GM10266 (cell line): ENCODE measurements around the gene CDK15.

Experiments
- DNase-seq: peaks from one replicate; pipeline ENCODE4 v3.0.0; 2012; ENCODE audit errors: extremely low spot score
- TF ChIP-seq, protein P1 (sequence below): IDR thresholded peaks from 2 replicates; pipeline ENCODE4 v1.5.1; 2012; ENCODE audit warnings: mild to moderate bottlenecking, low read depth; ENCODE audit not compliant: control insufficient read depth, insufficient read depth; ENCODE audit errors: missing control alignments

The CDK15 gene

GRCh38 chr2:201883606-201884369 is 77.5 kb downstream of the CDK15 start:
- DNase-seq: no peak
- TF ChIP-seq, protein P1, sequence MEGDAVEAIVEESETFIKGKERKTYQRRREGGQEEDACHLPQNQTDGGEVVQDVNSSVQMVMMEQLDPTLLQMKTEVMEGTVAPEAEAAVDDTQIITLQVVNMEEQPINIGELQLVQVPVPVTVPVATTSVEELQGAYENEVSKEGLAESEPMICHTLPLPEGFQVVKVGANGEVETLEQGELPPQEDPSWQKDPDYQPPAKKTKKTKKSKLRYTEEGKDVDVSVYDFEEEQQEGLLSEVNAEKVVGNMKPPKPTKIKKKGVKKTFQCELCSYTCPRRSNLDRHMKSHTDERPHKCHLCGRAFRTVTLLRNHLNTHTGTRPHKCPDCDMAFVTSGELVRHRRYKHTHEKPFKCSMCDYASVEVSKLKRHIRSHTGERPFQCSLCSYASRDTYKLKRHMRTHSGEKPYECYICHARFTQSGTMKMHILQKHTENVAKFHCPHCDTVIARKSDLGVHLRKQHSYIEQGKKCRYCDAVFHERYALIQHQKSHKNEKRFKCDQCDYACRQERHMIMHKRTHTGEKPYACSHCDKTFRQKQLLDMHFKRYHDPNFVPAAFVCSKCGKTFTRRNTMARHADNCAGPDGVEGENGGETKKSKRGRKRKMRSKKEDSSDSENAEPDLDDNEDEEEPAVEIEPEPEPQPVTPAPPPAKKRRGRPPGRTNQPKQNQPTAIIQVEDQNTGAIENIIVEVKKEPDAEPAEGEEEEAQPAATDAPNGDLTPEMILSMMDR: no peak

GRCh38 chr2:201886504-201886903 is 80.2 kb downstream of the CDK15 start:
- DNase-seq: no peak
- TF ChIP-seq, protein P1: no peak

DNA sequence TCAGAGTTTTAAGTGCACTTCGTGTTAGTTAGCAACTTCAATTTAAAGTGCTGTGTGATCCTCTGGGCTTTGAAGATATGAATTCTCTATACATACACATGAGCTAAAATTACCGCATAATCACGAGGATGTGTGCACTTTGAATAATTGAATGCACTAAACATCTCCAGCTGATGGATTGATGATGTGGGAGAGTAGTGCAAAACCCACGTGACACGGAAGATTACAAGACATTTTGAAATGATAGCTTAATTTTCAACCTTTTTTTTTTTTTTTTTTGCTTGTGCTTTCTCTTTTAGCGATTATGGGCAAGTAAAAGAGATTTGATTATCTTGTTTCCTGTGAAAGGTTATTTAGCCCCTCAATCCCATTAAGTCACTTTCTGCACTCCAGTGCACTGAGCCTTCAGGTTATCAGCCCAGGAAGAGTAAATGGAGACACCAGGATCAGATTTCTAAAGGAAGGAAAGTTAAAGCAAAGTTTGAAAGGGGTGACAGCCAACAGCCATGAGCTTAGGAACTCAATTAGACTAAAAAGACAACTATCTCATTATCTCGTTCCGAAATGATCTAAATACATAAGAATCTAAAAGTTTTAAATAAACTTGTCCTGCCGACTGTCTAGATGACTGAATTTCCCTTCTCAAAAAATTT is 81.6 kb downstream of the CDK15 start:
- TF ChIP-seq, protein P1: no peak
- DNase-seq: no peak

DNA sequence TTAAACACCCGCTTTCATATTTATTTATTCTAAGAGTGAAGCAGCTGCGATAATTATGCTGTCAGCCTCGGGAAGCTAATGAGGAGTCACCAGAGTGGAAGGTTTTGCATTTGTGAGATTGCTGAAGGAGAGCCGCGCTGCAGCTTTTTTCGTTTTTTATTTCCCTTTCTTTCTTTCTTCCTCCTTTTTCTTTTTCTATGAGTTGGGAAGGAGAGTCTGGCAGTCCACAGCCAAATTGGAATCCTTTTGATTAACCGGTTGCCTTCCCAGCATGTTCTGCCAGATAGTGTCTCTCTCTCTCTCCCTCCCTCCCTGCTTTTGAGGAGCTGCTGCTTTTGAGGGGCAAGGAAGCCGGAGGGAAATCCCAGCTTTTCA is 82.1 kb downstream of the CDK15 start:
- TF ChIP-seq, protein P1: no peak
- no peak for DNase-seq

- TF ChIP-seq, protein P1: no peak
- DNase-seq: no peak
Observed at GRCh38 chr2:201890453-201890852, 84.1 kb downstream of the CDK15 start.

GRCh38 chr2:201891676-201892075 is 85.3 kb downstream of the CDK15 start:
- no peak for DNase-seq
- TF ChIP-seq, protein P1: no peak

DNA sequence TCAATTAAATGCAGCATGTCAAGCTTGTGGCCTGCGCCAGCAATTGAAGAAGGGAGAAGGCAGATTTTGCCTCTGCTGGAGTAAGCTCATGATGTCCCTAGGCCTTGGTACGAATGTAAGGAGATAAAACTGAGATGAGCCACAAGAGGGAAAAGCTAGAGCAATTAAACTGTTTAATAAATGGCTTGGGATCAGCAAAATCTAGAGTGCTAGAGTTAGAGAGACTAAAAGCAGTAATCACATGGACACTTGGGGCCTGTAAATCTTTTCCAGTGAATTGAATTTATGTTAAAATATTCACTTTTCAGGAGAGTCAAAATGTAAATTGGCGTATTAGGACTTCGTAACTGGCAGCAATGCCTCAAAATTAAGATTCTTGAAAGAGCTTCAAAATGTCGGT is 86.2 kb downstream of the CDK15 start:
- TF ChIP-seq, protein P1: no peak
- DNase-seq: no peak
